ENCODE data around the gene ME1.

DNA sequence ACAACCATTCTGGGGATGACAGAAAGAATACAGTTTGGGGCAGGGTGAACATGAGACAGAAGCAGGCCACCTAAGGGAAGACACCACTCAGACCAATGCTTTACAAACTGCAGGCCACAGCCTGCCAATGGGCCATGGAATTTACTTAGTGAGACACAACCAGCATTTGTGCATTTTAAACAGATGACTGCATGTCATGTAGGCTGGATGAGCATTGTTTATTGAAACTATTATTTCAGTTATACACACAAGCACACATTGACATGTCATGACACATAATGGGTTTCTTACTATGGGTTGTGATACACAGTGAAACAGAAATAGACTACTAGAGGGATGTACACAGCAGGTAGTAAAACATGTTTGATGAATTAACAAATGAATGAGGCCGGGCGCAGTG lies 245.8 kb downstream of the ME1 start:
- TF ChIP-seq ZBTB26 (tag by site-specific recombination; optimal IDR thresholded peaks at IDR 0.05) (no peak), ZNF48 (tag by site-specific recombination; IDR thresholded peaks at IDR 0.05) (no peak), ZSCAN4 (tag by site-specific recombination; IDR thresholded peaks at IDR 0.05) (no peak), YY1 (tag by site-specific recombination; IDR thresholded peaks at IDR 0.05) (no peak), ZNF324 (tag by site-specific recombination; IDR thresholded peaks at IDR 0.05) (no peak), ZNF423 (tag by site-specific recombination; IDR thresholded peaks at IDR 0.05) (no peak), CTCF (tag by site-specific recombination; IDR thresholded peaks at IDR 0.05) (no peak), YY2 (tag by site-specific recombination; IDR thresholded peaks at IDR 0.05) (no peak), ZNF140 (tag by site-specific recombination; IDR thresholded peaks at IDR 0.05) (no peak), ZNF768 (tag by site-specific recombination; IDR thresholded peaks at IDR 0.05) (no peak)
